H9 (cell line): ENCODE results near the gene SQOR. TPM values are rescaled to one million over a fixed set of nuclear protein-coding genes. Genes with fewer than 3 reads are reported as not detected.

ENCODE experiments used
- DNase-seq: peaks from one replicate; pipeline ENCODE4 v3.0.0-alpha.2; 2017
- H2AFZ ChIP-seq: one replicate; pipeline ENCODE4 v1.6.1; 2013; ENCODE audit warnings: mild to moderate bottlenecking, low read length, control low read depth, moderate library complexity
- H2AK5ac ChIP-seq: 2 replicates; pipeline ENCODE4 v1.6.1; 2013; ENCODE audit warnings: low read length, control low read depth, mixed read lengths; ENCODE audit not compliant: insufficient read length
- H2BK120ac ChIP-seq: one replicate; pipeline ENCODE4 v1.6.1; 2013; ENCODE audit warnings: low read depth, mild to moderate bottlenecking, low read length, control low read depth, inconsistent platforms; ENCODE audit not compliant: poor library complexity, severe bottlenecking
- H2BK12ac ChIP-seq: 2 replicates; pipeline ENCODE4 v1.6.1; 2013; ENCODE audit warnings: low read length, control low read depth, mixed read lengths, low read depth; ENCODE audit not compliant: insufficient read length
- H2BK15ac ChIP-seq: 2 replicates; pipeline ENCODE4 v1.6.1; 2013; ENCODE audit warnings: low read depth, low read length, control low read depth
- H2BK20ac ChIP-seq: one replicate; pipeline ENCODE4 v1.6.1; 2013; ENCODE audit warnings: low read depth, mild to moderate bottlenecking, low read length, control low read depth, inconsistent platforms; ENCODE audit not compliant: poor library complexity, severe bottlenecking
- H2BK5ac ChIP-seq: 2 replicates; pipeline ENCODE4 v1.6.1; 2013; ENCODE audit warnings: low read length, control low read depth, mixed read lengths; ENCODE audit not compliant: insufficient read length
- H3K14ac ChIP-seq: 2 replicates; pipeline ENCODE4 v1.6.1; 2013; ENCODE audit warnings: low read length, control low read depth; ENCODE audit not compliant: insufficient read depth
- H3K18ac ChIP-seq: 2 replicates; pipeline ENCODE4 v1.6.1; 2013; ENCODE audit warnings: low read depth, mild to moderate bottlenecking, mixed read lengths, low read length, control low read depth; ENCODE audit not compliant: insufficient read length
- H3K23ac ChIP-seq: 2 replicates; pipeline ENCODE4 v1.6.1; 2013; ENCODE audit warnings: low read length, control low read depth, mixed read lengths, low read depth; ENCODE audit not compliant: insufficient read length
- H3K23me2 ChIP-seq: 2 replicates; pipeline ENCODE4 v1.6.1; 2013; ENCODE audit warnings: low read depth, mild to moderate bottlenecking, mixed read lengths, low read length, control low read depth; ENCODE audit not compliant: insufficient read length, poor library complexity, severe bottlenecking
- H3K27ac ChIP-seq: 2 replicates; pipeline ENCODE4 v1.5.1; 2013; ENCODE audit warnings: low read length, control low read depth, mixed read lengths, low read depth; ENCODE audit not compliant: insufficient read length
- H3K27me3 ChIP-seq: 2 replicates; pipeline ENCODE4 v1.6.1; 2013; ENCODE audit warnings: low read length, control low read depth, inconsistent platforms; ENCODE audit not compliant: insufficient read depth
- H3K4ac ChIP-seq: 2 replicates; pipeline ENCODE4 v1.6.1; 2013; ENCODE audit warnings: low read depth, mild to moderate bottlenecking, control low read depth, inconsistent platforms, low read length, moderate library complexity
- H3K4me1 ChIP-seq: 2 replicates; pipeline ENCODE4 v1.6.1; 2013; ENCODE audit warnings: low read length, control low read depth, inconsistent platforms; ENCODE audit not compliant: insufficient read depth
- H3K4me2 ChIP-seq: 2 replicates; pipeline ENCODE4 v1.6.1; 2013; ENCODE audit warnings: low read length, control low read depth, mixed read lengths; ENCODE audit not compliant: insufficient read length, insufficient read depth
- H3K56ac ChIP-seq: 2 replicates; pipeline ENCODE4 v1.6.1; 2013; ENCODE audit warnings: low read depth, mild to moderate bottlenecking, mixed read lengths, low read length, control low read depth; ENCODE audit not compliant: insufficient read length
- H3K79me1 ChIP-seq: 2 replicates; pipeline ENCODE4 v1.6.1; 2013; ENCODE audit warnings: low read depth, mild to moderate bottlenecking, moderate library complexity, low read length, control low read depth, inconsistent platforms; ENCODE audit not compliant: insufficient read depth, poor library complexity, severe bottlenecking
- H3K79me2 ChIP-seq: 2 replicates; pipeline ENCODE4 v1.6.1; 2013; ENCODE audit warnings: low read length, control low read depth, inconsistent platforms; ENCODE audit not compliant: insufficient read depth
- H3K9ac ChIP-seq: 2 replicates; pipeline ENCODE4 v1.6.1; 2013; ENCODE audit warnings: low read length, control low read depth, mixed read lengths; ENCODE audit not compliant: insufficient read length; ENCODE audit errors: extremely low read depth
- H3K9me3 ChIP-seq: one replicate; pipeline ENCODE4 v1.6.1; 2013; ENCODE audit warnings: low read depth, low read length, inconsistent platforms; ENCODE audit not compliant: control insufficient read depth
- H3T11ph ChIP-seq: one replicate; pipeline ENCODE4 v1.6.1; 2013; ENCODE audit warnings: mild to moderate bottlenecking, low read length, control low read depth, inconsistent platforms
- H4K20me1 ChIP-seq: one replicate; pipeline ENCODE4 v1.6.1; 2013; ENCODE audit not compliant: control insufficient read depth, insufficient read length, insufficient read depth
- H4K5ac ChIP-seq: 2 replicates; pipeline ENCODE4 v1.6.1; 2013; ENCODE audit warnings: low read depth, mild to moderate bottlenecking, mixed read lengths, low read length, control low read depth; ENCODE audit not compliant: insufficient read length
- H4K8ac ChIP-seq: replicated peaks from 2 replicates; pipeline ENCODE4 v1.6.1; 2013; ENCODE audit warnings: low read length, control low read depth, mixed read lengths, low read depth; ENCODE audit not compliant: insufficient read length
- H4K91ac ChIP-seq: 2 replicates; pipeline ENCODE4 v1.6.1; 2013; ENCODE audit warnings: low read depth, mild to moderate bottlenecking, moderate library complexity, mixed read lengths, low read length, control low read depth; ENCODE audit not compliant: insufficient read length
- H3K27ac Mint-ChIP-seq, 3 experiments: 2 replicates in 2 of 3; 3 replicates in 1 of 3; pipeline ENCODE4 v1.8.0; 2020 to 2021; ENCODE audit warnings: mixed read lengths in 3 of 3, mild to moderate bottlenecking in 1 of 3, moderate library complexity in 1 of 3
- H3K27me3 Mint-ChIP-seq: 2 replicates; pipeline ENCODE4 v1.8.0; 2021; ENCODE audit warnings: low read depth, mild to moderate bottlenecking, moderate library complexity, mixed read lengths
- H3K36me3 Mint-ChIP-seq, 3 experiments: 2 replicates in 2 of 3; 3 replicates in 1 of 3; pipeline ENCODE4 v1.8.0; 2020 to 2021; ENCODE audit warnings: low read depth in 3 of 3, mixed read lengths in 3 of 3; ENCODE audit not compliant: insufficient read depth in 1 of 3
- H3K4me1 Mint-ChIP-seq, 2 experiments: 2 replicates each; pipeline ENCODE4 v1.8.0; 2020; ENCODE audit warnings: mixed read lengths in 2 of 2
- H3K4me3 Mint-ChIP-seq, 2 experiments: 2 replicates in 1 of 2; 3 replicates in 1 of 2; pipeline ENCODE4 v1.8.0; 2020 to 2021; ENCODE audit warnings: mild to moderate bottlenecking in 2 of 2, mixed read lengths in 2 of 2, moderate library complexity in 1 of 2
- H3K9me3 Mint-ChIP-seq, 2 experiments: 2 replicates in 1 of 2; 3 replicates in 1 of 2; pipeline ENCODE4 v1.8.0; 2020; ENCODE audit warnings: mild to moderate bottlenecking in 2 of 2, mixed read lengths in 2 of 2, moderate library complexity in 1 of 2
- CTCF ChIP-seq: fragments of 200-600 bp; sonication (generic); conservative IDR thresholded peaks from 3 replicates; pipeline ENCODE4 v1.8.0; 2021; ENCODE audit warnings: antibody characterized with exemption, mild to moderate bottlenecking
- WGBS: extraction: QIAGEN DNeasy Blood & Tissue Kit; methylation state at CpG from one replicate; pipeline ENCODE4 v1.1.7; 2013; ENCODE audit warnings: missing lambda C conversion rate, low lambda C conversion rate, mixed read lengths; ENCODE audit not compliant: insufficient read length; ENCODE audit errors: extremely low coverage; 5-methylcytosine and 5-hydroxymethylcytosine counted together
- total RNA-seq: library from RNA; stranded (reverse); gene quantifications from 2 replicates; pipeline ENCODE4 v1.2.1, GENCODE V29; 2021

Gene SQOR
- total RNA-seq, 1 experiment from 2014 or later = 0.17 TPM

- H2BK120ac ChIP-seq = no peak overlapping the region
- Mint-ChIP-seq H3K27me3 (peaks cover 1% of the 10 kb centered on the region; the same call in 1 of the 2 replicates), H3K9me3 (no peaks in the 10 kb centered on the region), H3K27ac (no peak overlapping the region), H3K36me3 (peaks cover 0 to 18% (median 17%) of the 10 kb centered on the region in 3 experiments; a peak in 5 of 7 replicates), H3K4me3 (no peak overlapping the region), H3K4me1 (no peaks in the 10 kb centered on the region)
- no peak overlapping the region for H2BK20ac ChIP-seq
- no peak overlapping the region for H4K91ac ChIP-seq
- no peak overlapping the region for H3K14ac ChIP-seq
- TF ChIP-seq CTCF = no peak
- no peak overlapping the region for H2AFZ ChIP-seq
- H3K23ac ChIP-seq = no peak overlapping the region
- H2BK15ac ChIP-seq = no peak overlapping the region
- no peaks in the 10 kb centered on the region for H3K4me1 ChIP-seq
- H3K23me2 ChIP-seq = no peaks in the 10 kb centered on the region
- no peak overlapping the region for H3K9ac ChIP-seq
- no peak overlapping the region for H2AK5ac ChIP-seq
- no peaks in the 10 kb centered on the region for H4K20me1 ChIP-seq
- WGBS = no CpG with 5 or more reads among the region's 1 CpG
- H3K9me3 ChIP-seq = no peaks in the 10 kb centered on the region
- no peak overlapping the region for H3K18ac ChIP-seq
- H3K27ac ChIP-seq = no peak overlapping the region
- no peak overlapping the region for H4K8ac ChIP-seq
- no peak overlapping the region for H3K4me2 ChIP-seq
- no peaks in the 10 kb centered on the region for H3K79me2 ChIP-seq
- no peak overlapping the region for H2BK12ac ChIP-seq
- no peak overlapping the region for H3K56ac ChIP-seq
- no peak for DNase-seq
- H3K27me3 ChIP-seq = no peaks in the 10 kb centered on the region
- no peak overlapping the region for H4K5ac ChIP-seq
- H2BK5ac ChIP-seq = no peak overlapping the region
- H3T11ph ChIP-seq = no peak overlapping the region
- H3K4ac ChIP-seq = no peak overlapping the region
- peaks cover 3% of the 10 kb centered on the region for H3K79me1 ChIP-seq
These were observed 28.0 kb upstream of the SQOR start for GRCh38 chr15:45606841-45607240.
